ENCODE data around the gene TMTC2. TPM values are rescaled to one million over a fixed set of nuclear protein-coding genes. Genes with fewer than 3 reads are reported as not detected.

Gene TMTC2
- total RNA-seq, 4 donors from 2014 or later = 10.5 to 15.9 (median 11.5) TPM

- ATAC-seq (ENCODE audit: low FRiP score) = no peak
- DNase-seq (ENCODE audit: low spot score) = no peak
- TF ChIP-seq, protein P1, sequence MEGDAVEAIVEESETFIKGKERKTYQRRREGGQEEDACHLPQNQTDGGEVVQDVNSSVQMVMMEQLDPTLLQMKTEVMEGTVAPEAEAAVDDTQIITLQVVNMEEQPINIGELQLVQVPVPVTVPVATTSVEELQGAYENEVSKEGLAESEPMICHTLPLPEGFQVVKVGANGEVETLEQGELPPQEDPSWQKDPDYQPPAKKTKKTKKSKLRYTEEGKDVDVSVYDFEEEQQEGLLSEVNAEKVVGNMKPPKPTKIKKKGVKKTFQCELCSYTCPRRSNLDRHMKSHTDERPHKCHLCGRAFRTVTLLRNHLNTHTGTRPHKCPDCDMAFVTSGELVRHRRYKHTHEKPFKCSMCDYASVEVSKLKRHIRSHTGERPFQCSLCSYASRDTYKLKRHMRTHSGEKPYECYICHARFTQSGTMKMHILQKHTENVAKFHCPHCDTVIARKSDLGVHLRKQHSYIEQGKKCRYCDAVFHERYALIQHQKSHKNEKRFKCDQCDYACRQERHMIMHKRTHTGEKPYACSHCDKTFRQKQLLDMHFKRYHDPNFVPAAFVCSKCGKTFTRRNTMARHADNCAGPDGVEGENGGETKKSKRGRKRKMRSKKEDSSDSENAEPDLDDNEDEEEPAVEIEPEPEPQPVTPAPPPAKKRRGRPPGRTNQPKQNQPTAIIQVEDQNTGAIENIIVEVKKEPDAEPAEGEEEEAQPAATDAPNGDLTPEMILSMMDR (IDR thresholded peaks at IDR 0.05) = no peak
Observed at GRCh38 chr12:82810568-82810967, 123.9 kb downstream of the TMTC2 start.

- TF ChIP-seq, protein P1 (IDR thresholded peaks at IDR 0.05) = no peak
- ATAC-seq (ENCODE audit: low FRiP score) (no peak), DNase-seq (ENCODE audit: low spot score) (no peak)
Observed at GRCh38 chr12:82817368-82817767, 130.7 kb downstream of the TMTC2 start.

- TF ChIP-seq, protein P1 (IDR thresholded peaks at IDR 0.05) = no peak
- ATAC-seq (ENCODE audit: low FRiP score) (no peak), DNase-seq (ENCODE audit: low spot score) (no peak)
Observed at GRCh38 chr12:82818271-82819035, 131.7 kb downstream of the TMTC2 start.

- no peak for DNase-seq (ENCODE audit: low spot score)
- TF ChIP-seq, protein P1 (IDR thresholded peaks at IDR 0.05) = no peak
- ATAC-seq (ENCODE audit: low FRiP score) = no peak
Observed at GRCh38 chr12:82826505-82826904, 139.8 kb downstream of the TMTC2 start.

DNA sequence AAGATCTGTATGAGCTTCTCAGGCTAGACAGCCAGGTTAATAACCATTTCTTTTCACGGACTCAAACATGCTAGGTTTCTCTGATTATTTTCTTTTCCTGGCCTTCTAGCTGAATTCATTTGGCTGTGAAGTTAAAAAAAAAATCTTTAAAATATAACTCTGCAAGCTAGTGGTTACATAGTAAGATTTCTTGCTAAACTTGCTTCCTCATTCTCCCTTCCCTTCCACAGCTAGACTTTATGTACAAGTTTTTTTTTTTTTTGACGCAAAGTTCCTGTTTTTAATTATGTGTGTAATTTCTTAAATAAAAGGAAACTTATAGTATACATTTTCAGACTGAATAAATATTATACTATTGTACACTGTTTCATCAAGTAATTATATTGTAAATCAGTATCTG, 145.4 kb downstream of the TMTC2 start:
- ATAC-seq (ENCODE audit: low FRiP score) = no peak
- TF ChIP-seq, protein P1 (IDR thresholded peaks at IDR 0.05) = no peak
- no peak for DNase-seq (ENCODE audit: low spot score)

DNA sequence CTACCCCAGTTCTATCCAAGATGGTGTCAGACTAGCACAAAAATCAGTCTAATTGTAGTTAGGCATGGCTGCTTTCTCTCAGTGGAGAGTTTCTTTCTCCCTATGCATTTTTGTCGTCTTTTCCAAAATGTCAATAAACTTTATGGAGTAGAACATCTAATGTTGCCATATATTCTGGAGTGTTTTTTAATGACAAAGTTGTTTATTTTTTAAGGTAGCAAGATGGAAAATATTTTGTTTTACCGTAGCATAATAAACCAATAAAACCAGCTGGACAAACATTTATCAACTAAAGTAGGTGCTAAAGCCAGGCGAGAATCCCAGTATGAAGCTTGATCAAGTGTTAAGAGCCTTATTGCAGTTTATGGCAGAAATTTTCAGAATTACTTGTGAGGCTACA, 146.3 kb downstream of the TMTC2 start:
- no peak for DNase-seq (ENCODE audit: low spot score)
- no peak for ATAC-seq (ENCODE audit: low FRiP score)
- TF ChIP-seq, protein P1 (IDR thresholded peaks at IDR 0.05) = no peak

- TF ChIP-seq, protein P1 (IDR thresholded peaks at IDR 0.05) = no peak
- ATAC-seq (ENCODE audit: low FRiP score) (no peak), DNase-seq (ENCODE audit: low spot score) (no peak)
Observed at GRCh38 chr12:82833481-82833880, 146.8 kb downstream of the TMTC2 start.
